Measurements from ENCODE around the gene GOSR1. TPM values are rescaled to one million over a fixed set of nuclear protein-coding genes. Genes with fewer than 3 reads are reported as not detected.
"Not testable (repeated sequence)": the region's sequence is repeated elsewhere in the genome, so short reads cannot be mapped to it uniquely, and the experiment has no call there.

GOSR1 gene
- total RNA-seq = 10 to 100 TPM; 61.7 to 63.5 (median 62.7) TPM

GRCh38 chr17:30477083-30477773 lies at the start of gene GOSR1:
TSS of gene GOSR1 (plus strand) at chr17:30477408. CDS start at chr17:30477434, 26 bp downstream.
- Mint-ChIP-seq H3K4me1 (ENCODE audit: low read depth) (peaks cover 39% of the 10 kb centered on the region), H3K9me3 (no peaks in the 10 kb centered on the region), H3K27me3 (ENCODE audit: low read depth) (no peaks in the 10 kb centered on the region), H3K4me3 (peak within 1 kb of the TSS; percentile 99), H3K36me3 (ENCODE audit: insufficient read depth) (peaks cover 7% of the 10 kb centered on the region)
- ATAC-seq = peak; percentile 99
- DNase-seq = peak; percentile 88

- peaks cover 52% of the 10 kb centered on the region for H3K36me3 Mint-ChIP-seq (ENCODE audit: insufficient read depth)
Observed at GRCh38 chr17:30427611-30428010, 49.6 kb upstream of the GOSR1 start.

GRCh38 chr17:30429155-30429554 lies 48.1 kb upstream of the GOSR1 start:
- no peak overlapping the region for H3K4me3 Mint-ChIP-seq
- H3K4me1 Mint-ChIP-seq (ENCODE audit: low read depth) = no peaks in the 10 kb centered on the region
- ATAC-seq (no peak), DNase-seq (no peak)
- H3K27me3 Mint-ChIP-seq (ENCODE audit: low read depth) = no peaks in the 10 kb centered on the region
- H3K9me3 Mint-ChIP-seq = no peaks in the 10 kb centered on the region
- peaks cover 55% of the 10 kb centered on the region for H3K36me3 Mint-ChIP-seq (ENCODE audit: insufficient read depth)

More at GRCh38 chr17:30427611-30428010, 49.6 kb upstream of the GOSR1 start:
- Mint-ChIP-seq H3K27me3 (ENCODE audit: low read depth) (no peaks in the 10 kb centered on the region), H3K4me1 (ENCODE audit: low read depth) (no peaks in the 10 kb centered on the region), H3K9me3 (no peaks in the 10 kb centered on the region), H3K4me3 (no peak overlapping the region)
- ATAC-seq (no peak), DNase-seq (no peak)

- H3K27me3 Mint-ChIP-seq (ENCODE audit: low read depth) = no peaks in the 10 kb centered on the region
- no peak overlapping the region for H3K4me3 Mint-ChIP-seq
- peaks cover 60% of the 10 kb centered on the region for H3K36me3 Mint-ChIP-seq (ENCODE audit: insufficient read depth)
- DNase-seq (no peak), ATAC-seq (no peak)
- peaks cover 6% of the 10 kb centered on the region for H3K4me1 Mint-ChIP-seq (ENCODE audit: low read depth)
- H3K9me3 Mint-ChIP-seq = no peaks in the 10 kb centered on the region
Observed at GRCh38 chr17:30433514-30433913, 43.7 kb upstream of the GOSR1 start.

- Mint-ChIP-seq H3K4me3 (no peak overlapping the region), H3K9me3 (no peaks in the 10 kb centered on the region), H3K27me3 (ENCODE audit: low read depth) (no peaks in the 10 kb centered on the region), H3K36me3 (ENCODE audit: insufficient read depth) (peaks cover 44% of the 10 kb centered on the region), H3K4me1 (ENCODE audit: low read depth) (peaks cover 6% of the 10 kb centered on the region)
- no peak for DNase-seq
- no peak for ATAC-seq
Observed at GRCh38 chr17:30436729-30437128, 40.5 kb upstream of the GOSR1 start.

GRCh38 chr17:30443721-30444120 lies 33.5 kb upstream of the GOSR1 start:
- H3K4me3 Mint-ChIP-seq = no peak overlapping the region
- peaks cover 40% of the 10 kb centered on the region for H3K36me3 Mint-ChIP-seq (ENCODE audit: insufficient read depth)
- H3K27me3 Mint-ChIP-seq (ENCODE audit: low read depth) = no peaks in the 10 kb centered on the region
- no peaks in the 10 kb centered on the region for H3K9me3 Mint-ChIP-seq
- H3K4me1 Mint-ChIP-seq (ENCODE audit: low read depth) = peaks cover 2% of the 10 kb centered on the region
- DNase-seq (no peak), ATAC-seq (no peak)

GRCh38 chr17:30446640-30447039 lies 30.6 kb upstream of the GOSR1 start:
- not testable (repeated sequence) for H3K4me1 Mint-ChIP-seq (ENCODE audit: low read depth); H3K4me3 Mint-ChIP-seq; H3K27me3 Mint-ChIP-seq (ENCODE audit: low read depth); DNase-seq; H3K9me3 Mint-ChIP-seq; ATAC-seq
- H3K36me3 Mint-ChIP-seq (ENCODE audit: insufficient read depth) = peaks cover 51% of the 10 kb centered on the region

GRCh38 chr17:30449480-30449879 lies 27.7 kb upstream of the GOSR1 start:
- DNase-seq = no peak
- Mint-ChIP-seq H3K4me1 (ENCODE audit: low read depth) (peaks cover 2% of the 10 kb centered on the region), H3K27me3 (ENCODE audit: low read depth) (no peaks in the 10 kb centered on the region), H3K36me3 (ENCODE audit: insufficient read depth) (peaks cover 53% of the 10 kb centered on the region), H3K9me3 (no peaks in the 10 kb centered on the region), H3K4me3 (no peak overlapping the region)
- ATAC-seq = no peak

GRCh38 chr17:30450125-30451027 lies 26.8 kb upstream of the GOSR1 start:
- Mint-ChIP-seq H3K4me3 (no peak overlapping the region), H3K27me3 (ENCODE audit: low read depth) (no peaks in the 10 kb centered on the region), H3K36me3 (ENCODE audit: insufficient read depth) (peaks cover 54% of the 10 kb centered on the region)

GRCh38 chr17:30454635-30455034 lies 22.6 kb upstream of the GOSR1 start:
- H3K36me3 Mint-ChIP-seq (ENCODE audit: insufficient read depth) = peaks cover 55% of the 10 kb centered on the region
- no peak for DNase-seq
- no peak for ATAC-seq
- no peaks in the 10 kb centered on the region for H3K9me3 Mint-ChIP-seq
- no peak overlapping the region for H3K4me3 Mint-ChIP-seq
- no peaks in the 10 kb centered on the region for H3K27me3 Mint-ChIP-seq (ENCODE audit: low read depth)
- no peaks in the 10 kb centered on the region for H3K4me1 Mint-ChIP-seq (ENCODE audit: low read depth)

More at GRCh38 chr17:30450125-30451027, 26.8 kb upstream of the GOSR1 start:
- H3K9me3 Mint-ChIP-seq = no peaks in the 10 kb centered on the region
- ATAC-seq = no peak
- no peak for DNase-seq
- peaks cover 2% of the 10 kb centered on the region for H3K4me1 Mint-ChIP-seq (ENCODE audit: low read depth)

GRCh38 chr17:30458371-30458770 lies 18.8 kb upstream of the GOSR1 start:
- H3K4me3 Mint-ChIP-seq = no peak overlapping the region
- H3K4me1 Mint-ChIP-seq (ENCODE audit: low read depth) = no peaks in the 10 kb centered on the region
- no peaks in the 10 kb centered on the region for H3K27me3 Mint-ChIP-seq (ENCODE audit: low read depth)
- ATAC-seq (no peak), DNase-seq (no peak)
- no peaks in the 10 kb centered on the region for H3K9me3 Mint-ChIP-seq
- H3K36me3 Mint-ChIP-seq (ENCODE audit: insufficient read depth) = peaks cover 47% of the 10 kb centered on the region

GRCh38 chr17:30458797-30459413 lies 18.3 kb upstream of the GOSR1 start:
- H3K9me3 Mint-ChIP-seq; H3K4me1 Mint-ChIP-seq (ENCODE audit: low read depth); DNase-seq; H3K4me3 Mint-ChIP-seq; ATAC-seq; H3K27me3 Mint-ChIP-seq (ENCODE audit: low read depth): not testable (repeated sequence)
- H3K36me3 Mint-ChIP-seq (ENCODE audit: insufficient read depth) = peaks cover 45% of the 10 kb centered on the region

- ATAC-seq (no peak), DNase-seq (no peak)
- H3K27me3 Mint-ChIP-seq (ENCODE audit: low read depth) = no peaks in the 10 kb centered on the region
- peaks cover 13% of the 10 kb centered on the region for H3K36me3 Mint-ChIP-seq (ENCODE audit: insufficient read depth)
- no peaks in the 10 kb centered on the region for H3K4me1 Mint-ChIP-seq (ENCODE audit: low read depth)
- no peaks in the 10 kb centered on the region for H3K9me3 Mint-ChIP-seq
- no peak overlapping the region for H3K4me3 Mint-ChIP-seq
Observed at GRCh38 chr17:30468465-30468864, 8.7 kb upstream of the GOSR1 start.

GRCh38 chr17:30472238-30472890 lies 4.8 kb upstream of the GOSR1 start:
- no peaks in the 10 kb centered on the region for H3K9me3 Mint-ChIP-seq
- no peak overlapping the region for H3K4me3 Mint-ChIP-seq
- H3K4me1 Mint-ChIP-seq (ENCODE audit: low read depth) = peaks cover 16% of the 10 kb centered on the region
- H3K27me3 Mint-ChIP-seq (ENCODE audit: low read depth) = no peaks in the 10 kb centered on the region
- ATAC-seq (no peak), DNase-seq (no peak)
- H3K36me3 Mint-ChIP-seq (ENCODE audit: insufficient read depth) = no peaks in the 10 kb centered on the region

All from activated T-cell treated with anti-CD3 and anti-CD28 coated beads, Interleukin-2, amount 50 U/mL, for 4 hours (primary cell).